ENCODE results near the gene SLC35B2.

SLC35B2 gene

GRCh38 chr6:44245391-44245911 lies 11.9 kb downstream of the SLC35B2 start:
- H3K18ac ChIP-seq (ENCODE audit: low read length): no peak overlapping the region
- H2BK15ac ChIP-seq (replicated peaks; ENCODE audit: low read depth): no peak overlapping the region
- no peak overlapping the region for H3K27ac ChIP-seq (ENCODE audit: low read depth, low read length)
- no peak for DNase-seq
- H3K4me3 ChIP-seq (ENCODE audit: low read length): no peak overlapping the region
- peaks cover 11% of the 10 kb centered on the region for H3K4me1 ChIP-seq (ENCODE audit: control insufficient read depth, low read depth, low read length)
- no CpG with 5 or more reads among the region's 12 CpGs for WGBS (ENCODE audit: extremely low coverage, insufficient coverage, low lambda C conversion rate)
- no peak overlapping the region for H4K5ac ChIP-seq (ENCODE audit: low read length)
- H3K79me1 ChIP-seq (ENCODE audit: low read length): peaks cover 6% of the 10 kb centered on the region
- peak overlapping the region; percentile 67 for H3K9ac ChIP-seq (ENCODE audit: low read length)
- H3K36me3 ChIP-seq (ENCODE audit: control insufficient read depth, insufficient read depth, low read length): peaks cover 17% of the 10 kb centered on the region
- peak overlapping the region; percentile 91 for H3K4me2 ChIP-seq (ENCODE audit: low read length)
- H2BK120ac ChIP-seq (ENCODE audit: low read depth, low read length): no peak overlapping the region
- no peak overlapping the region for H4K8ac ChIP-seq (ENCODE audit: low read depth, low read length)
- H2BK5ac ChIP-seq (ENCODE audit: low read length): no peak overlapping the region
- peak overlapping the region; percentile 7 for H2AK5ac ChIP-seq (ENCODE audit: low read length)
- peaks cover 38% of the 10 kb centered on the region for H3K79me2 ChIP-seq (ENCODE audit: control insufficient read depth, insufficient read depth, low read length)
- peak overlapping the region; percentile 83 for H3K23ac ChIP-seq (ENCODE audit: low read length)
- peak overlapping the region; percentile 95 for H3K56ac ChIP-seq (ENCODE audit: low read length)
- no peaks in the 10 kb centered on the region for H3K27me3 ChIP-seq (ENCODE audit: insufficient read depth, low read length, poor library complexity)
- no peak overlapping the region for H3K4ac ChIP-seq (ENCODE audit: low read depth, low read length)

- WGBS (ENCODE audit: extremely low coverage, insufficient coverage, low lambda C conversion rate): no CpG with 5 or more reads among the region's 7 CpGs
- DNase-seq: no peak
- no peak overlapping the region for H3K56ac ChIP-seq (ENCODE audit: low read length)
Observed at GRCh38 chr6:44243345-44243744, 14.0 kb downstream of the SLC35B2 start.

GRCh38 chr6:44238687-44239350 lies 18.5 kb downstream of the SLC35B2 start:
- Histone ChIP-seq H3K18ac (ENCODE audit: low read length) (no peak overlapping the region), H3K79me2 (ENCODE audit: control insufficient read depth, insufficient read depth, low read length) (no peaks in the 10 kb centered on the region), H2BK5ac (ENCODE audit: low read length) (no peak overlapping the region), H4K8ac (ENCODE audit: low read depth, low read length) (no peak overlapping the region), H2BK120ac (ENCODE audit: low read depth, low read length) (no peak overlapping the region), H3K4ac (ENCODE audit: low read depth, low read length) (no peak overlapping the region), H3K27me3 (ENCODE audit: insufficient read depth, low read length, poor library complexity) (no peaks in the 10 kb centered on the region), H4K5ac (ENCODE audit: low read length) (no peak overlapping the region), H3K56ac (ENCODE audit: low read length) (no peak overlapping the region), H3K23ac (ENCODE audit: low read length) (no peak overlapping the region), H3K27ac (ENCODE audit: low read depth, low read length) (no peak overlapping the region), H3K4me1 (ENCODE audit: control insufficient read depth, low read depth, low read length) (peaks cover 5% of the 10 kb centered on the region), H3K79me1 (ENCODE audit: low read length) (no peaks in the 10 kb centered on the region), H3K36me3 (ENCODE audit: control insufficient read depth, insufficient read depth, low read length) (no peaks in the 10 kb centered on the region), H3K4me3 (ENCODE audit: low read length) (no peak overlapping the region), H2BK15ac (replicated peaks; ENCODE audit: low read depth) (no peak overlapping the region), H2AK5ac (ENCODE audit: low read length) (no peak overlapping the region), H3K9ac (ENCODE audit: low read length) (no peak overlapping the region), H3K4me2 (ENCODE audit: low read length) (no peak overlapping the region)
- WGBS (ENCODE audit: extremely low coverage, insufficient coverage, low lambda C conversion rate): no CpG with 5 or more reads among the region's 7 CpGs
- DNase-seq: no peak

More at GRCh38 chr6:44243345-44243744, 14.0 kb downstream of the SLC35B2 start:
- H3K27me3 ChIP-seq (ENCODE audit: insufficient read depth, low read length, poor library complexity): no peaks in the 10 kb centered on the region
- no peak overlapping the region for H2AK5ac ChIP-seq (ENCODE audit: low read length)
- H3K4me3 ChIP-seq (ENCODE audit: low read length): no peak overlapping the region
- H4K5ac ChIP-seq (ENCODE audit: low read length): no peak overlapping the region
- no peak overlapping the region for H2BK5ac ChIP-seq (ENCODE audit: low read length)
- H3K18ac ChIP-seq (ENCODE audit: low read length): no peak overlapping the region
- H2BK15ac ChIP-seq (replicated peaks; ENCODE audit: low read depth): no peak overlapping the region
- no peak overlapping the region for H3K4ac ChIP-seq (ENCODE audit: low read depth, low read length)
- no peak overlapping the region for H3K27ac ChIP-seq (ENCODE audit: low read depth, low read length)
- no peak overlapping the region for H3K4me2 ChIP-seq (ENCODE audit: low read length)
- peaks cover 5% of the 10 kb centered on the region for H3K4me1 ChIP-seq (ENCODE audit: control insufficient read depth, low read depth, low read length)
- no peak overlapping the region for H2BK120ac ChIP-seq (ENCODE audit: low read depth, low read length)
- H3K9ac ChIP-seq (ENCODE audit: low read length): no peak overlapping the region
- H4K8ac ChIP-seq (ENCODE audit: low read depth, low read length): no peak overlapping the region
- H3K36me3 ChIP-seq (ENCODE audit: control insufficient read depth, insufficient read depth, low read length): no peaks in the 10 kb centered on the region
- peaks cover 17% of the 10 kb centered on the region for H3K79me2 ChIP-seq (ENCODE audit: control insufficient read depth, insufficient read depth, low read length)
- no peaks in the 10 kb centered on the region for H3K79me1 ChIP-seq (ENCODE audit: low read length)
- no peak overlapping the region for H3K23ac ChIP-seq (ENCODE audit: low read length)

GRCh38 chr6:44237813-44238433 lies 19.4 kb downstream of the SLC35B2 start:
- Histone ChIP-seq H2BK15ac (replicated peaks; ENCODE audit: low read depth) (no peak overlapping the region), H2BK120ac (ENCODE audit: low read depth, low read length) (no peak overlapping the region), H3K9ac (ENCODE audit: low read length) (peak overlapping the region; percentile 80), H3K18ac (ENCODE audit: low read length) (no peak overlapping the region), H3K4me2 (ENCODE audit: low read length) (peak overlapping the region; percentile 95), H3K4ac (ENCODE audit: low read depth, low read length) (no peak overlapping the region), H3K4me3 (ENCODE audit: low read length) (peak overlapping the region; percentile 52), H3K27me3 (ENCODE audit: insufficient read depth, low read length, poor library complexity) (no peaks in the 10 kb centered on the region), H3K27ac (ENCODE audit: low read depth, low read length) (no peak overlapping the region), H2BK5ac (ENCODE audit: low read length) (peak overlapping the region; percentile 73), H3K56ac (ENCODE audit: low read length) (peak overlapping the region; percentile 88), H4K8ac (ENCODE audit: low read depth, low read length) (no peak overlapping the region), H3K4me1 (ENCODE audit: control insufficient read depth, low read depth, low read length) (peaks cover 5% of the 10 kb centered on the region), H3K36me3 (ENCODE audit: control insufficient read depth, insufficient read depth, low read length) (no peaks in the 10 kb centered on the region), H3K79me1 (ENCODE audit: low read length) (no peaks in the 10 kb centered on the region), H4K5ac (ENCODE audit: low read length) (no peak overlapping the region), H3K79me2 (ENCODE audit: control insufficient read depth, insufficient read depth, low read length) (no peaks in the 10 kb centered on the region), H2AK5ac (ENCODE audit: low read length) (no peak overlapping the region), H3K23ac (ENCODE audit: low read length) (no peak overlapping the region)
- no peak for DNase-seq
- no CpG with 5 or more reads among the region's 42 CpGs for WGBS (ENCODE audit: extremely low coverage, insufficient coverage, low lambda C conversion rate)

GRCh38 chr6:44237021-44237812 lies 20.1 kb downstream of the SLC35B2 start:
- Histone ChIP-seq H3K4ac (ENCODE audit: low read depth, low read length) (no peak overlapping the region), H3K27ac (ENCODE audit: low read depth, low read length) (no peak overlapping the region), H4K5ac (ENCODE audit: low read length) (no peak overlapping the region), H3K23ac (ENCODE audit: low read length) (no peak overlapping the region), H2BK120ac (ENCODE audit: low read depth, low read length) (no peak overlapping the region), H3K18ac (ENCODE audit: low read length) (no peak overlapping the region), H2BK5ac (ENCODE audit: low read length) (no peak overlapping the region), H3K9ac (ENCODE audit: low read length) (peak overlapping the region; percentile 80), H3K4me2 (ENCODE audit: low read length) (peak overlapping the region; percentile 95), H3K4me3 (ENCODE audit: low read length) (peak overlapping the region; percentile 52), H2BK15ac (replicated peaks; ENCODE audit: low read depth) (no peak overlapping the region), H3K56ac (ENCODE audit: low read length) (peak overlapping the region; percentile 88), H3K27me3 (ENCODE audit: insufficient read depth, low read length, poor library complexity) (no peaks in the 10 kb centered on the region), H4K8ac (ENCODE audit: low read depth, low read length) (no peak overlapping the region), H2AK5ac (ENCODE audit: low read length) (no peak overlapping the region), H3K79me2 (ENCODE audit: control insufficient read depth, insufficient read depth, low read length) (no peaks in the 10 kb centered on the region), H3K36me3 (ENCODE audit: control insufficient read depth, insufficient read depth, low read length) (no peaks in the 10 kb centered on the region), H3K79me1 (ENCODE audit: low read length) (no peaks in the 10 kb centered on the region), H3K4me1 (ENCODE audit: control insufficient read depth, low read depth, low read length) (peaks cover 5% of the 10 kb centered on the region)
- peak; percentile 94 for DNase-seq
- WGBS (ENCODE audit: extremely low coverage, insufficient coverage, low lambda C conversion rate): no CpG with 5 or more reads among the region's 22 CpGs

Data from mesendoderm (in vitro differentiated cells).